ENCODE measurements around the gene HCAR1.
A peak's percentile ranks its signal among the peaks of the same experiment; 100 is the strongest.
"Not testable (repeated sequence)": the region's sequence is repeated elsewhere in the genome, so short reads cannot be mapped to it uniquely, and the experiment has no call there.

Gene HCAR1

DNA sequence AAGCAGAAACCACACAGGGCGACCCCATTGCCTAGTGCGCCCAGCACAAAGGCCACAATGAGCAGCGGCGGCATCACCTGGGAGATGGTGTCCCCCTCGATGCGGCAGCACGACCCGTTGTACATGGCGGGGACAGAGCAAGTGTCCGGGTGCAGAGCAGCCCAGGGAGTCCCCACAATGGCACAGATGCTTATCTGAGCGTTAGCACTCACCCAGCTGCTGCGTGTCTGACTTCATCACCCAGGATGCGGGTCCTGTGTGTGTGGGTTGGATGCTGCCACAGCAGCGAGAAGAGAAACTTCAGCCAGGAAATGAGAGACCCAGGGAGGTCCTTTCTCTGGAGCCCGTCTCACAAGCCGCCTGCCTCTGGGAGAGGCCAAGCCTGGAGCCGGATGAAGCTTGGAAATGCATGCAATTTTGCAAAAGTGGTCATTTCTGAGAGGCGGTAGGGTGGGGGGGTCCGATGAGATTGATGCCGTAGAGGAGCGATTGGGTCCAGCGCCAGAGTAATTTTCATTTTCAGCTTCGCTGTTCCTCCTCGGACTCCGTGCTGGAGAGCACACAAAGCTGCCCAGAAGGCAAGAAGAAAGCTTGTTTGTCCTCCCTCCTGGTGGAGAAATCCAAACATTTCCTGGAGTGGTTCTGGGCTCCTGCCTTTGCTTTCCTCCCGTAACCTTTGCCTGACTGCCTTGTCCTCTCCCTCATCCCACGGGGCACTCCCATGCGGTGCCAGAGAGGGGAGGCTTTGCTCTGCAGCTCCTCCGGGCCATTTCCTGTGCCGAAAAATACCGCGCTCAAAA, at the start of gene HCAR1:
Gene HCAR1, minus strand, starts transcription at position 630 of the 800 bp plus-strand sequence. Its CDS starts 505 bp downstream, at position 125.
- DNase-seq = no peak

GRCh38 chr12:122757568-122757967, 26.9 kb upstream of the HCAR1 start:
- DNase-seq = no peak

GRCh38 chr12:122754790-122755189, 24.1 kb upstream of the HCAR1 start:
- DNase-seq = no peak

- DNase-seq = no peak
These were observed 22.6 kb upstream of the HCAR1 start for GRCh38 chr12:122753319-122753650.

DNA sequence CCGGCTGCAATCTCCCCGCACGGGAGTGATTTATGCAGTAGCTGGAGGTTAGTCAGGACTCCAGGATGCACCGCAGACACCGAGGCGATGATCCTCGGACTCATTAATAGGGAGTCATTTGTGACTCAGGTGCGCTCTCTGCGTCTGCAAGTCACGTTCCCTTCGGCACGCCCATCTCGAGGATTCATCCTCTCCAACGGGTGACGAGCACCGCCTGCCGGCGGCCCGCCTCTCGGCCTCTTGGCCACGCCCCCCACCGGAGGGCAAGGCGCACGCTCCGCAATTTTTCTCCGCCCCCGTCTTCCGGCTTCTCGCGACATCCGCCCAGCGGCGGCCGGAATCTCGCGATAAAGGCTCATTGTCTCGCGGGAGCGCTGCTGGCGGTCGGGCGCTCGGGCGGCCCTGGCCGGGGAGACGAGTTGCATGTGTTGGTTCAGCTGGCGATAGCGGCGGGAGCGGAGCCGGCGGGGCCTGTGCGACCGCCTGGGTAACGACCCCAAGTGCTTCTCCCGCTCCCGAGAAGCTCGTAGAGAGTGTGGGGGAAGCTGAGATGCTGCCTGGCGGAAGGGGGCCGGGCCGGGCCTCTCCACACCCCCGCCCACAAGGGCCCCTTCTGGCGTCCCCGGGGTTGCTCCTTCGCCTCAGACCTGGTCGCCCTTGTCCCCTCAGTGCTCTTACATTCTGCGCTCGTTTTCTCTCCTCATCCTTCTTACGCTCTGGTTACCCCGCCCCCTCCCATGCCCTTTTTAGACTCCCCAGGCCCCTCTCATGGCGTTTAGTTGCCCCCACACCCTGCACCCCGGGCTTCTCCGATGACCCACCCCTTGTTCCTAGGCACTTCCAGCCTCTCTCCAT, 22.0 kb upstream of the HCAR1 start, which contains the start of gene DENR:
Gene DENR, plus strand, starts transcription at position 361 of the 855 bp plus-strand sequence. CDS start 878 bp downstream, outside the sequence.
- DNase-seq = peak; percentile 97

GRCh38 chr12:122750781-122751515, 20.3 kb upstream of the HCAR1 start:
- DNase-seq = not testable (repeated sequence)

DNA sequence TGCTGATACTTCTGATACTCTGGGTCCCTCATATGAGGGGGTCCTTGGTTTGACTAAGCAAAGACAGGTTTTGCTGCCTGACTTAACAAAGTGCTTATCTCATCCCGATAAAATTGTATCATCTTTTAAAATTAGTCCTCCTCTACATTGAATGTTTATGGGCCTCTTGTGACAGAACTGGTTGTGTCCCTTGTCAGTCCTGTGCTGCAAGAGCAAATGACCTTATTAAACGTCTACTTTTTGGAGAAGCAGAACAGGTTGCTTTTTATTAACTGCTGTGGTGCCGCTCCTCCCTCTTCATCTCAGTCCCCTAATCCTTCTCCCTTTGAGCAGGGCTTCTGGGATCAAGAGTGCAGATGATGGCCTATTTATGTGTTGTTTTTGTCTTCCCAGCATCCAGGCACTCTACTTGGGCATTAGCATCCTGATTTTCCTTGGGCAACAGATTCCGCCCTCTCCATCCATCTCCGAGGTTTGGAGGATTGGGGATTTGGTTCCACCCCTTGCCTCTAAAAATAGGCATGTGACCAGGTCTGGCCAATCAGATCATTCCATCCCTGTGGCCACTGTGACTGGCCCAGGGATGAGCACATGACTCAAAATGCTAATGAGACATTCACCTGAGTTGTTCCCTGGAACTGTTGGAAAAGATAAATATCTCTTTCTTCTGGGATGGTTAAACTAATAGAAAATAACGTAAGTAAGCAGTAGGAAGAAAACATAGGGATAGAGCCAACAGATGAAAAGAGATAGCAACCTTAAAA, 19.1 kb upstream of the HCAR1 start:
- DNase-seq = no peak

GRCh38 chr12:122747224-122748135, 16.8 kb upstream of the HCAR1 start:
- DNase-seq = no peak

- DNase-seq = no peak
These were observed 13.4 kb upstream of the HCAR1 start for GRCh38 chr12:122743895-122744525.

DNA sequence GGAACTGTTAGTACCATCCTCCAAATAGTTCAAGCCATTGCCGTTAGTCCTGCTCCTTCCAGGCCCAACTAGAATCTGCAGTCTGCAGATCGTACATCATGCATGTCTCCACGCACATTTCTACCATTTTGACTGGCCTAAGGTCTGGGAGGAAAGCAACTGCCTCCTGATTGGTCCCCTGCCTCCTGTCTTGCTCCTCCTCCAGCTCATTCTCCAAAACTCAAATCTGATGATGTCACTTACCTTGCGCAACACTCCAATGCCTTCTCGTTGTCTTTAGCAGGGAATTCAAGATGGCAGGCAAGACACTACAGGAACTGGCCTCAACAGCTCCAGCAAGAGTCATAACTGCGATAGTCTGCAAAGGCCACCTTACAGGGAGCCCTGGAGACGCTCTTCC, 9.7 kb upstream of the HCAR1 start:
- DNase-seq = no peak

DNA sequence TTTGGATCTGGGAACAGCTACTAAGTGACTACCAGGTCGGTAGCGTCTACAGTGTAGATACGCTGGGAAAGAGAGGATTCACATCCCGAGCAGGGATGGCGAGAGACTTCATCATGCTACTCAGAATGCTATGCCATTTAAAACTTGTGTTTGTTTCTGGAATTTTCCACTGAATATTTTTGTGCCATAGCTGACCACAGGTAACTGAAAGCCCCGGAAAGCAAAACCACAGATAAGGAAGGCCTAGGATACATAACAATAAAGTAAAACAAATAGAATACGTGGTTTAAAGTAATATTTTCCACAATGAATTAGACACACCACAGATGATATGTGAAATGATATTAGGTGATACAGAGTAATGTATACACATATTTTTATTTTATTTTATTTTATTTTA, 7.9 kb upstream of the HCAR1 start:
- no peak for DNase-seq

DNA sequence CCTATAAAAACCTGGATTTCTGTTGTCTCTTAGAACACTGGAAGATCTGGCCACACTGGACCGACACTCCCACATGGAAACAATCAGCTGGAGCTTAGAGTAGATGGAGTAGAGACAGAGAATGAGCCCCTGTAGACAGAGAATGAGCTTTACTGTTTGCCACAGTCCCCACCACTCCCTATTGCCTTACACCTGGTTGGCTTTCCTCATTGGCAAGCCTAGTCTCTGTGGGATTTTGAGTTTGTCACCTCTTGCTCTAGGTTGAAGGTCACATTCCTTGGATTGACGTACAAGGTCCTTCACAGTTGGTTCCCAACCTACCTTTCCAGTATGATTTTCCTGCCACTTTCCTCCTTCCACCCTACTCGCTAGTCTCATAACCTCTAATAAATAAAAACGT, 2.0 kb upstream of the HCAR1 start:
- DNase-seq = no peak

GRCh38 chr12:122732170-122732569, 1.5 kb upstream of the HCAR1 start:
- DNase-seq = no peak

DNA sequence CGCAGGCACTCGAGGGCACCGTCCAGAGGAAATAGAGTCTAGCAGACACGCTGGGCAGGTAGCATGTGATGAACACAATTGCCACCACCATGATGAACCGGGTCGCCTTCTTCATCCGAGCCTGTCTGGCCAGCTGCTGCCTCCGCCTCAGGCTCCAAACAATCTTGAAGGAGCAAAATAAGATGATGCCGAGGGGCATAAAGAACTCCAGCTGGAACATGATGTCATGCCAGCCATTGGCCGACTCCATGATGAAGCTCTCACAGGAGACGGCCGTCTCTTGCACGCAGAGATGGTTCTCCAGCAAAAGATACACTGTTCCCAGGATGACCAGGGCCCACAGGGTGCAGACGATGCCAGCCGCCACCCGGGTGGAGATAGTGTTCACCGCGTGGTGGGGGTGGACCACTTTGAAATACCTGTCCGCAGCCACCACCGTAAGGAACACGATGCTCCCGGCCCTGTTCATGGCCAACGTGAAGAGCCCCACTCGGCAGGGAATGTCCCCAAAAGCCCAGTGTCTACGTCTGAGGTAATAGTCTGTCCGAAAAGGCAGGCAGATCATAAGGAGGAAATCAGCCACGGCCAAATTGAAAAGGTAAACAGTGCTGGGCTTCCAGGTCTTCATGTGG, 945 bp downstream of the HCAR1 start:
- no peak for DNase-seq

DNA sequence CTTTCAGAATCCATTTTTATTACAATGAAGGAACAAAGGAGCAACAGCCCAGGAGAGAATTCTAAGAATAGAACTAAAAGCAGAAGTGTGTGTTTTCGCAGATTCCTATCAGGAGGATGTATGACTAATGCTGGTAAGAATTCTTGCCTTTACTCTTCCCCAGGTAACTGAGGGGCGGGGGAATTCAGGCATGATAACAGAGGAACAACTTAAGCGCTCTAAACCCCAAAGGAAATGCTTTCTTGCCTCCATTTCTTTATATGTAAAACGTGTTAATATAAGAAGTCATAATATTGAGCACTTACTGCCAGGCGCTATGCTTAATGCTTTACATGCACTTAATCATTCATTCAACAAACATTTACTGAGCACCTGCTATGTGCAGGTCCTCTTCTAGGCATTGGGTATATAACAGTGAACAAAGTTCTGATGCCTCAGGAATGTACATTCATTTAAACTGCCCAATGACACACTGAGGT, 4.5 kb downstream of the HCAR1 start:
- no peak for DNase-seq

- no peak for DNase-seq
These were observed 5.1 kb downstream of the HCAR1 start for GRCh38 chr12:122725452-122726079.

DNA sequence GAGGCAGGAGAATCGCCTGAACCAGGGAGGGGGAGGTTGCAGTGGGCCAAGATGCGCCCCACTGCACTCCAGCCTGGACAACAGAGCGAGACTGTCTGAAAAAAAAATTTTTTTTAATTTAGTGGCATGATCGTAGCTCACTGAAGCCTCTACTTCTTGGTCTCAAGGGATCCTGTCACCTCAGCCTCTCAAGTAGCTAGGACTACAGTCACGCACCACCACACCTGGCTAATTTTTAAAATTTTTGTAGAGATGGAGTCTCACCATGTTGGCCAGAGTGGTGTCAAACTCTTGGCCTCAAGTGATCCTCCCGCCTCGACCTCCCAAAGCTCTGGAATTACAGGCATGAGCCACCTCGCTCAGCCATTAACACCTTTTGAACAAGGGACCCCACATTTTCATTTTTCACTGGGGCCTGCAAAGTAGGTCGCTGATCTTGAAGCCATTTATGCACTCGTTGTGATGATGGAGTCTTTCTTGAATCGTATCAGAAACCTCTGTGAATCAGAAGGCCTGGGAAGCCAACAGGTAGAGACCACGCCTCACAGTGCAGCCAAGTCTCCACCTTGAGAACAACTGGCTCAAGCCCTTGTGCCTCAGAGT, 5.9 kb downstream of the HCAR1 start:
- no peak for DNase-seq

DNA sequence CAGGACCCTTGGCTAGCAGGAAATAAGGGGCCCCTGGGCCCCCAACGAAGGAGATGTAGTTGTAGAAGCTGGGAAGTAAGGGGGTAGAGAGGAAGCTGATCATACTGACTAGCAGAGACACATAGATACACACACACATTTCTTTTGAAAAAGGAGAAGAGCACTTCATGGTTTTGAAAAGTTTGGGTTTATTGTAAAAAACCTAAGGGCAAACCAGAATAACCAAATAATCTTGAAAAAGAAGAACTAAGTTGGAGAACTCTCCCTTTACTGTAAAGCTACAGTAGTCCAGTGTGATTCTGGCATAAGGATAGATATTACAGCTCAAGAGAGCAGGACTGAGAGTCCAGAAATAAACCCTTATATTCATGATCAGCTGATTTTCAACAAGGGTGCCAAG, 8.3 kb downstream of the HCAR1 start:
- DNase-seq = no peak

DNA sequence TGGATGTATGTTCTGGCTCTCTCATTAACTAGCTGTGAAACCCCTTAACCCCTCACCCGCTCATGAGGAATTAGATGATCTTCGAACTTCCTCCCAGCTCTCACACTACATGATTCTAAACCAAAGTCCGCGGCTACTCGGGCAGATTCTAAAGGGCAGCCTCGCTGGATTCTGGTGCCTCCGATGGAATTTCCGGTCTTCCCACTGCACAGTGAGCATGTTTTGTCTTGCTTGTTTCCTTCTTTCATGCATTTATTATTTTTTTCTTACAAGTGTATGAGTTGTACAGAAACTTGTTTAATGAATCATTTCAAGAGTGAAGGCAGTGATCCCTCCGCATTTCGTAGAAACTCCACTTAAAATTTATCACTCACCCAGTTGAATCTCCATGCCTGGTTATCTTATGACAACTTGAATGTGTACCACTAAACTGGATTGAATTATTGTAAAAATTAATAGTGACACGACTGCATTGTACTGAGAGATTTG, 9.5 kb downstream of the HCAR1 start:
- DNase-seq = no peak

Data from GOT3 (cell line).